RPMI7951 (cell line): Measurements from ENCODE around the gene NCCRP1. TPM values are rescaled to one million over a fixed set of nuclear protein-coding genes. Genes with fewer than 3 reads are reported as not detected.

Experiments
- DNase-seq: peaks from one replicate; pipeline ENCODE4 v3.0.0-alpha.2; 2012; ENCODE audit warnings: low read depth
- total RNA-seq: library from RNA; depleted of rRNA; stranded (reverse); fragments of >200 nt; shearing (Covaris generic); gene quantifications from 2 replicates; pipeline ENCODE4 v1.2.3, GENCODE V29; 2014

NCCRP1 gene
- total RNA-seq, 1 experiment from 2014 or later = 0.12 TPM

- no peak for DNase-seq
Measured at GRCh38 chr19:39165857-39166256, 30.9 kb upstream of the NCCRP1 start.

- DNase-seq = no peak
Measured at GRCh38 chr19:39166571-39167391, 30.0 kb upstream of the NCCRP1 start.

DNA sequence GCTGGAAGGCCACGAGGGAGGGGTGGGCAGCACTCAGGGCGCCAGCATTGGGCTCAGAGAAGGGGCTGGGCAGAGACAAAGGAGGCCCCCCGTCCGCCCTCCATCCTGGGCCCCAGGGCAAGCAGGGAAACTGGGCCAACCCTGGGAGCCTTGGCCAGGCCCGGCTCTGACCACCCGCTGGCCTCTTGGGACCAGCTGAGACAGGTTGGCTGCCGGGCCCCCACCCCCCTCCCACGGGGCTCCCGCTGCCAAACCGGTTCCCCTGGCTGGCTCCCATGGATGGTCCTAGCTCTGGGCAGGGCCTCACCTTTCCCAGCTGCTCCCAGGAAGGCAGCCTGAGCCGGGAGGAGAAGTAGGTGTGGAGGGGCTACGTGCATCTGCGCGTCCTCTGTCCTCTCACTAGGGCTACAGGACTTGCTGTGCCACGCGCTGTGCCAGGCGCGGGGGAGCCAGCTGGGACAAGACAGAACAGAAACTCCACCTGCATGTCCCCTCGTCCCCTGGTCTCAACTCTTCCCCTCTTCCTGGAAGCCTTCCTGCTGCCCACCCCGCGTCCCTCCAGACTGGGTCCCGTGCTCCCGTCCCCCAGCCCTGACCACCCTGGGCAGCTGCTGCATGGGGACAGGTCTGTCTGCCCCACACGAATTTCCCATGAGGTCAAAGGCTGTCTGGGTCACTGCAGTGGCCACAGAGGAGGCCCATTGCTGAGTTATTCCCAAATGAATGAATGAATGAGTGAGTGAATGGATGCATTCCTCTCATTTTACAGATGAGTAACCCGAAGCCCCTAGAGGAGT is 29.1 kb upstream of the NCCRP1 start:
- no peak for DNase-seq

DNA sequence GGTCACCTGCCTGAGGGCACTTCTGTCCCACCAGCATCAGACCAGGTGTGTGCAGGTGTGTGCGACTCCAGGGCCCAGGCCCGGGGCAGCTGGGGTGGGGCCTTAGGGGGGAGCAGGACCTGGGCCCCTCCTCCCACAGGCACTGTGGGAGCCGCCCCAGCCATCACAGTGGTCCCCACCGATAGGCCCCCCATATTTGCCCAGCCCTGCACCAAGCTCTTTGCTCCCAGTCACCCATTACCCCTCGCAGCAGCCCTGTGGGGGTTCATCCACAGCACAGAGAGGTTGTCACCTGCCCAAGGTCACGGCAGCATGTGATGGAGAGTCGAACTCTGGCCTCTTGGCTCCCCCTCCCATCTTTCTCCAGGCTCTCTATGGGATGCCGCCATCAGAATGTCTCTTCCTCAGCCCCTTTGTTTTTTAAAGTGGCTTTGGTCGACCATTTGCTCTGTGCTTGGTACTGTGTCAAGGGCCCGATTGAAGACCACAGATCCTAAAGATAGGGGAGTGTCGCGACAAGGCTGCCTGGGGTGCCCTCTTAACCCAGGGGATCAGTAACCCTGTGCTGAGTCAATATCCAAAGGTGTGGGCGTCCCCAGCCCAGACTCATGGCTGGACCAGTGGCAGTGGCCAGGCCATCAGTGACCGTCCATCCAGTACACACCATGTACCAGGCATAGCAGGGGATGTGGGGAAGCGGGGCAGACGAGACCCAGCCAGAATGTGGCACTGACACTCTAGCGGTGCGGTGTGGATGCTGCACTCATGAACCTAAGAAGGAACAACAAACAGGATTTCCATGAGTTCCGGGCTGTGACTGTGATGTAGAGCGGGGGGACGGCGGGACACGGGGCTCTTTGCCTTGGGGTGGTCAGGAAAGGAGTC is 28.3 kb upstream of the NCCRP1 start:
- no peak for DNase-seq

GRCh38 chr19:39169143-39169810 is 27.5 kb upstream of the NCCRP1 start:
- DNase-seq = no peak

DNA sequence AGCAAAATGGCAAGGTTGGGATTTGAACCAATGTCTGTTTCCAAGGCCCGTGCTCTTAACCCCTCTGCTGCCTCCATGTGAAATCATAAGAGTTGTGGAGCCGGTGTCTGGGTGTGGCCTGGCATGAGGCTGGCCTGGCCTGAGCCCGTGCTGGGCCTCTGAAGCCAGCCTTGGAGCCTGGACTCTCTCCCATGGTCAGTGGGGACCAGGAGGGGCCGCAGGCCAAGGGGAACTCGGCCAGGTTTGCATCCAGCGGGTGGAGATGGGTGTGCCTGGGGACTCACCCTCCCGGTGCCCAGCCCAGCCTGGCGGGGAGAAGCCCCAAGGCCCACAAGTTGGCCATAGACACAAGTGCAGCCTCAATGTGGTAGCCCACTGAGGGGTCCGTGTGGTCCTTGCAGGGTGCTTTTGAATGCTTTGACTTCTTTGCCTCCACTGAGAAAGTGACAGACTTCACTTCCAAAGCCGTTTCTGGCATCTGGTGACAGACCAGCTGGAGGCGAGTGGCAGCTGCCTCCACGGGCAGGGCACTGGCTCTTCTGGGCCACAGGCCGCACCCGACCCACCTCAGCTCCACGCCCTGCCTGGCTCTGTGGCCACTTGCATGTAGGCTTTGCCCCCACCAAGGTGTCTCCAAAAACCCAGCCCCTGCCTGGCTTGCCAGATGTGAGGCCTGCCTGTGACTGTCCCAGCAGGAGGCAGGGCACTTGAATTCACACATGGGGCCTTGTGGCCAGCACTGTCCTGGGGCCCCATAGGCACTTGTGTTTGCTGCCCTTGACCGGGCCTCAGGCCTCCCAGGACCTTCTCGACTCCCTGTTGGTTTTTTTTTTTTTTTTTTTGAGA is 26.2 kb upstream of the NCCRP1 start:
- DNase-seq = no peak

GRCh38 chr19:39171479-39172465 is 25.0 kb upstream of the NCCRP1 start:
- DNase-seq = no peak

- DNase-seq = no peak
Measured at GRCh38 chr19:39172700-39173501, 23.9 kb upstream of the NCCRP1 start.

DNA sequence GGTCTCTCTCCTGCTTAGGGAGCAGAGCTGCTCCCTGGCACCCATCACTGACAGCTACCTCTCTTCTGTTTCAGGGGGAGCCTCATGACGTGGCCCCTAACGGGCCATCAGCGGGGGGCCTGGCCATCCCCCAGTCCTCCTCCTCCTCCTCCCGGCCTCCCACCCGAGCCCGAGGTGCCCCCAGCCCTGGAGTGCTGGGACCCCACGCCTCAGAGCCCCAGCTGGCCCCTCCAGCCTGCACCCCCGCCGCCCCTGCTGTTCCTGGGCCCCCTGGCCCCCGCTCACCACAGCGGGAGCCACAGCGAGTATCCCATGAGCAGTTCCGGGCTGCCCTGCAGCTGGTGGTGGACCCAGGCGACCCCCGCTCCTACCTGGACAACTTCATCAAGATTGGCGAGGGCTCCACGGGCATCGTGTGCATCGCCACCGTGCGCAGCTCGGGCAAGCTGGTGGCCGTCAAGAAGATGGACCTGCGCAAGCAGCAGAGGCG is 23.2 kb upstream of the NCCRP1 start:
- no peak for DNase-seq

DNA sequence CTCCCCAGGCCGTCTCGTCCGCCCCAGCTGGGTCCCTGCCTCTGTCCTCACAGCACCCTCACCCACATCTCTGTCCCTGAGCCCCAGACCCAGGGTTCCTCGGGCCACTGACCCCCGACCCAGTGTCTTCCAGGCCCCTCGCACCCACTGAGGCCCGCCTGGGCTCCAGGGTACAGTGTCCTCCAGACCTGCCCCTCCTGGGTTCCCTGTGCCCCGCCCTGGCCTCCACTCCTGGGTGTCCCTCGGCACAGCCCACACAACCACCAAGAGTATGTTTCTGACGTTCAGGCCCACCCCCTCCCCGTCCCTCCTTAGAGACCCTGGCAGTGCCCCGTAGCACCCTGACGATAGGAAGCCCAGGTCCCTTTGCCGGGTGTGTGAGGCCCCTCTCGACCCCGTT is 22.6 kb upstream of the NCCRP1 start:
- no peak for DNase-seq

DNA sequence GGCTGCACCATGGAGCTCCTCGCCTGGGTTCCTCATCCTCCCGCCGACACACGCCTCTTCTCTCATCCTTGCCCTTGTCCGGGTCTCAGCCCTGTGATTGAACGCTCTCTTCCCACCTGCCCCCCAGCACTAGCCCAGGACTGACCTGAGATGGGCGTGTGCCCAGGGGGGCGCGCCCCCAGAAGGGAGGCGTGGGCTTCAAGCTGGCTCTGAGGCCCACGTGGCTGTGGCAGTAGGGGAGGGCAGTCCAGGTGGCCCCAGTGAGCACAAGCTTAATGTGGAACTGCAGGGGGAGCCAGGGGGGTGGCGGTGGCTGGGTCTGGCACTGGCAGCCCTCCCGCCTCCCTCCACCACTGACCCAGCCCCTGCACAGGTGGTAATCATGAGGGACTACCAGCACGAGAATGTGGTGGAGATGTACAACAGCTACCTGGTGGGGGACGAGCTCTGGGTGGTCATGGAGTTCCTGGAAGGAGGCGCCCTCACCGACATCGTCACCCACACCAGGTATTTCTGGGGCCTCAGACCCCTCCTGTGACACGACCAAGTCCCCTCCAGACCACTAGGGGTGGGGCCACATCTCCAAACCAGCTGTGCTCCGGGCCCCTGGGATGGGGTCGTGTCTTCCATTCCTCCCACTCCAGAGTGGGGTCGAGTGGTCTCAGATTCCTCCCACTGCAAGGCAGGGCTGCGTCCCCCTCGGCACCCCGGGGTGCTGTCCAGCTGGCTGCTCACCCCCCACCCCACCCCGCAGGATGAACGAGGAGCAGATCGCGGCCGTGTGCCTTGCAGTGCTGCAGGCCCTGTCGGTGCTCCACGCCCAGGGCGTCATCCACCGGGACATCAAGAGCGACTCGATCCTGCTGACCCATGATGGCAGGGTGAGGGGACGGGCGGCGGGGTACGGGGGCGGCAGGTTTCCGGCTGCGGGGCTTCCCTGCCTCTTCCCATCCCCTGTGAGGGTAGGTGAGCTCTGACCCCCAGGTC is 21.9 kb upstream of the NCCRP1 start:
- no peak for DNase-seq

GRCh38 chr19:39175564-39175963 is 21.2 kb upstream of the NCCRP1 start:
- DNase-seq = no peak

- DNase-seq = no peak
Measured at GRCh38 chr19:39177110-39177699, 19.6 kb upstream of the NCCRP1 start.

GRCh38 chr19:39177736-39178135 is 19.0 kb upstream of the NCCRP1 start:
- no peak for DNase-seq

- DNase-seq = no peak
Measured at GRCh38 chr19:39178296-39179006, 18.3 kb upstream of the NCCRP1 start.

- DNase-seq = no peak
Measured at GRCh38 chr19:39179754-39180153, 17.0 kb upstream of the NCCRP1 start.
